HG02938 (cell line): ENCODE results near the gene EHF.

Source experiments
- ATAC-seq: cut with Tn5 transposase; IDR thresholded peaks from one replicate; pipeline ENCODE4 v1.9.1; 2021; ENCODE audit warnings: mild to moderate bottlenecking, moderate library complexity; ENCODE audit not compliant: unreplicated experiment

The EHF gene

GRCh38 chr11:34643311-34643710 lies 22.4 kb downstream of the EHF start:
- no peak for ATAC-seq

- ATAC-seq = no peak
Observed at GRCh38 chr11:34643846-34644245, 23.0 kb downstream of the EHF start.

GRCh38 chr11:34644669-34645406 lies 23.9 kb downstream of the EHF start:
- no peak for ATAC-seq

GRCh38 chr11:34646431-34646830 lies 25.5 kb downstream of the EHF start:
- no peak for ATAC-seq

GRCh38 chr11:34647131-34647530 lies 26.2 kb downstream of the EHF start:
- ATAC-seq = no peak

GRCh38 chr11:34647532-34647931 lies 26.6 kb downstream of the EHF start:
- ATAC-seq = no peak

GRCh38 chr11:34648036-34648435 lies 27.1 kb downstream of the EHF start:
- ATAC-seq = no peak

- no peak for ATAC-seq
Observed at GRCh38 chr11:34649597-34649996, 28.7 kb downstream of the EHF start.

- peak; percentile 97 for ATAC-seq
Observed at GRCh38 chr11:34650528-34650927, 29.6 kb downstream of the EHF start.

GRCh38 chr11:34651551-34651950 lies 30.7 kb downstream of the EHF start:
- ATAC-seq = no peak

GRCh38 chr11:34652191-34652973 lies 31.5 kb downstream of the EHF start:
- ATAC-seq = no peak

GRCh38 chr11:34653031-34653430 lies 32.1 kb downstream of the EHF start:
- no peak for ATAC-seq

- ATAC-seq = no peak
Observed at GRCh38 chr11:34653851-34654482, 33.1 kb downstream of the EHF start.

GRCh38 chr11:34654483-34655334 lies 33.8 kb downstream of the EHF start:
- no peak for ATAC-seq

- ATAC-seq = no peak
Observed at GRCh38 chr11:34655335-34656008, 34.6 kb downstream of the EHF start.

- ATAC-seq = no peak
Observed at GRCh38 chr11:34656062-34656720, 35.3 kb downstream of the EHF start.

GRCh38 chr11:34658071-34659015 lies 37.5 kb downstream of the EHF start:
- no peak for ATAC-seq

- no peak for ATAC-seq
Observed at GRCh38 chr11:34659096-34659733, 38.3 kb downstream of the EHF start.
